HepG2 (cell line): Measurements from ENCODE around the gene RAB32. TPM values are rescaled to one million over a fixed set of nuclear protein-coding genes. Genes with fewer than 3 reads are reported as not detected.

Source experiments
- ATAC-seq: fragments of 200-7000 bp; cut with Tn5 transposase; 3 replicates; pipeline ENCODE4 v1.9.1; 2020; ENCODE audit warnings: mild to moderate bottlenecking, moderate library complexity
- BruUV-seq: library from RNA; stranded (reverse); fragments of 400-500 nt; replicated peaks from 2 replicates; lab custom pipeline; 2021; lab: Mats Ljungman, UMichigan
- CTCF ChIA-PET: fragments of 300-600 bp; formaldehyde crosslinking; extraction: SDS; loops from one replicate; lab custom pipeline; 2021; ENCODE audit warnings: low total read pairs, inconsistent platforms, low intra/inter-chr PET ratio; lab: Yijun Ruan, JAX
- POLR2A ChIA-PET: fragments of 350-600 bp; sonication (Branson Sonifier 250); formaldehyde crosslinking; loops from one replicate; lab custom pipeline; 2020; ENCODE audit warnings: antibody characterized with exemption, inconsistent platforms; lab: Yijun Ruan, JAX
- DNase-seq: peaks from one replicate; pipeline ENCODE4 v3.0.0-alpha.2; 2015; ENCODE audit warnings: low spot score
- FAIRE-seq: peaks from 3 replicates; lab custom pipeline; 2011; peaks lifted over from hg19 to GRCh38; lab: Jason Lieb, UNC
- H2AFZ ChIP-seq: one replicate; pipeline ENCODE4 v1.6.1; 2011; ENCODE audit warnings: low read length, inconsistent platforms
- H3K27ac ChIP-seq: fragments of 300-600 bp; 3 replicates; pipeline ENCODE4 v1.8.0; 2011; ENCODE audit warnings: mixed run types, mild to moderate bottlenecking, mixed read lengths, low read length, inconsistent platforms; ENCODE audit not compliant: insufficient read depth; ENCODE audit errors: extremely low read length
- H3K27me3 ChIP-seq, 2 experiments: fragments of 200-600 bp in 1 of 2; 2 replicates in 1 of 2; 3 replicates in 1 of 2; pipeline versions ENCODE4 v1.6.0 to v1.8.0; 2011; ENCODE audit warnings: low read length in 2 of 2, mild to moderate bottlenecking in 2 of 2, moderate library complexity in 2 of 2, inconsistent platforms in 1 of 2; ENCODE audit not compliant: insufficient read depth in 2 of 2, control insufficient read depth in 1 of 2
- H3K36me3 ChIP-seq, 2 experiments: fragments of 200-600 bp in 1 of 2; replicated peaks in 1 of 2; 2 replicates in 1 of 2; 3 replicates in 1 of 2; pipeline versions ENCODE4 v1.5.1 to v1.8.0; 2011; ENCODE audit warnings: low read length in 2 of 2, inconsistent platforms in 1 of 2; ENCODE audit not compliant: insufficient read depth in 2 of 2, control insufficient read depth in 1 of 2
- H3K4me1 ChIP-seq: 2 replicates; pipeline ENCODE4 v1.5.1; 2012; ENCODE audit warnings: low read length, inconsistent platforms; ENCODE audit not compliant: insufficient read depth
- H3K4me2 ChIP-seq: 2 replicates; pipeline ENCODE4 v1.6.0; 2011; ENCODE audit warnings: low read depth, low read length, inconsistent platforms
- H3K4me3 ChIP-seq, 3 experiments: fragments of 200-600 bp in 1 of 3; sonication (generic), shearing (Covaris generic) in 1 of 3; replicated peaks in 1 of 3; 2 replicates each; pipeline ENCODE4 v1.5.1; 2011 to 2016; ENCODE audit warnings: low read length in 3 of 3, inconsistent platforms in 2 of 3, low read depth in 2 of 3, mild to moderate bottlenecking in 2 of 3, control low read depth in 1 of 3, mixed read lengths in 1 of 3; ENCODE audit not compliant: insufficient read depth in 1 of 3
- H3K79me2 ChIP-seq: one replicate; pipeline ENCODE4 v1.6.1; 2011; ENCODE audit warnings: low read length, inconsistent platforms; ENCODE audit not compliant: insufficient read depth
- H3K9ac ChIP-seq: 2 replicates; pipeline ENCODE4 v1.6.0; 2011; ENCODE audit warnings: mild to moderate bottlenecking, low read depth, low read length, inconsistent platforms; ENCODE audit not compliant: insufficient read depth
- H3K9me3 ChIP-seq: 2 replicates; pipeline ENCODE4 v1.5.1; 2012; ENCODE audit warnings: mild to moderate bottlenecking, low read length
- H4K20me1 ChIP-seq: 2 replicates; pipeline ENCODE4 v1.6.0; 2011; ENCODE audit warnings: inconsistent platforms, mild to moderate bottlenecking, low read length, moderate library complexity; ENCODE audit not compliant: insufficient read depth
- ARNT2 ChIP-seq: sonication (generic); formaldehyde crosslinking; IDR thresholded peaks from 2 replicates; pipeline ENCODE4 v1.8.0; 2022; ENCODE audit warnings: mild to moderate bottlenecking, low read depth, missing genetic modification reagents, moderate library complexity
- CEBPB ChIP-seq: IDR thresholded peaks from 2 replicates; pipeline ENCODE4 v1.6.1; 2011; ENCODE audit warnings: low read depth, low read length, improper control_type of control experiment, borderline replicate concordance
- HNRNPUL1 ChIP-seq: fragments of 200-400 bp; formaldehyde crosslinking; IDR thresholded peaks from 2 replicates; pipeline ENCODE4 v1.6.1; 2017; ENCODE audit warnings: low read depth, mild to moderate bottlenecking, low read length, moderate library complexity
- MIXL1 ChIP-seq: IDR thresholded peaks from 2 replicates; pipeline ENCODE4 v1.6.1; 2016
- NCOA1 ChIP-seq: sonication (generic); formaldehyde crosslinking; IDR thresholded peaks from 2 replicates; pipeline ENCODE4 v1.9.0; 2021; ENCODE audit warnings: missing genetic modification reagents
- SMC3 ChIP-seq: IDR thresholded peaks from 2 replicates; pipeline ENCODE4 v1.6.1; 2011; ENCODE audit warnings: low read length, improper control_type of control experiment
- ZNF431 ChIP-seq: sonication (generic); formaldehyde crosslinking; IDR thresholded peaks from 2 replicates; pipeline ENCODE4 v1.9.0; 2022; ENCODE audit warnings: missing genetic modification reagents, low read depth, mild to moderate bottlenecking, borderline replicate concordance
- WGBS: methylation state at CpG from one replicate; pipeline ENCODE4 v1.1.6; 2017; ENCODE audit warnings: low lambda C conversion rate; 5-methylcytosine and 5-hydroxymethylcytosine counted together
- in situ Hi-C: cut with HindIII; loops from 2 replicates; pipeline ENCODE4 v1.10.0; 2017; ENCODE audit warnings: low pct_unique_long_range_greater_than_20kb; ENCODE audit not compliant: extremely low pct_ligation_motif_present
- intact Hi-C: fragments of 100-400 bp; cut with micrococcal nuclease; formaldehyde crosslinking; loops from one replicate; pipeline ENCODE4 v1.10.0; 2022; ENCODE audit not compliant: unreplicated experiment
- polyA plus RNA-seq, 8 experiments: library from polyadenylated mRNA; depleted of rRNA in 3 of 8; stranded (reverse) in 7 of 8; unstranded in 1 of 8; fragments of >200 nt; fragmentation: Illumina TruSeq in 4 of 8; extraction: Trizol in 4 of 8; gene quantifications; 2 replicates each; pipeline versions ENCODE4 v1.2.1 to v1.2.3, GENCODE V29; 2011 to 2016; ENCODE audit warnings: low read depth in 4 of 8, missing spikeins in 1 of 8, mixed read lengths in 1 of 8; ENCODE audit not compliant: insufficient read depth in 1 of 8
- total RNA-seq, 5 experiments: library from RNA; depleted of rRNA; stranded (reverse); fragments of >200 nt; fragmentation: Illumina TruSeq; extraction: Trizol; gene quantifications; 2 replicates each; pipeline ENCODE4 v1.2.3, GENCODE V29; 2016; ENCODE audit warnings: low read depth in 1 of 5
- TF ChIP-seq, protein P1 (sequence below): sonication (generic); formaldehyde crosslinking; IDR thresholded peaks from 2 replicates; pipeline ENCODE4 v1.4.0; 2020; ENCODE audit warnings: missing genetic modification reagents, mild to moderate bottlenecking, borderline replicate concordance
- TF ChIP-seq, protein P2 (sequence below): sonication (generic); formaldehyde crosslinking; IDR thresholded peaks from 2 replicates; pipeline ENCODE4 v1.4.0; 2020; ENCODE audit warnings: missing genetic modification reagents
- TF ChIP-seq, protein P3 (sequence below): IDR thresholded peaks from 2 replicates; pipeline ENCODE4 v1.6.1; 2016; ENCODE audit warnings: missing compliant biosample characterization, missing genetic modification reagents, borderline replicate concordance
- TF ChIP-seq, protein P4 (sequence below): sonication (generic); formaldehyde crosslinking; IDR thresholded peaks from 2 replicates; pipeline ENCODE4 v1.5.1; 2020; ENCODE audit warnings: mild to moderate bottlenecking, missing genetic modification reagents, moderate library complexity

The RAB32 gene
- total and polyA plus RNA-seq, 2 of the 13 experiments (the other 11 are each of a cell fraction or from before 2014, with no cell fraction given): 43.7 to 93.9 TPM

DNA sequence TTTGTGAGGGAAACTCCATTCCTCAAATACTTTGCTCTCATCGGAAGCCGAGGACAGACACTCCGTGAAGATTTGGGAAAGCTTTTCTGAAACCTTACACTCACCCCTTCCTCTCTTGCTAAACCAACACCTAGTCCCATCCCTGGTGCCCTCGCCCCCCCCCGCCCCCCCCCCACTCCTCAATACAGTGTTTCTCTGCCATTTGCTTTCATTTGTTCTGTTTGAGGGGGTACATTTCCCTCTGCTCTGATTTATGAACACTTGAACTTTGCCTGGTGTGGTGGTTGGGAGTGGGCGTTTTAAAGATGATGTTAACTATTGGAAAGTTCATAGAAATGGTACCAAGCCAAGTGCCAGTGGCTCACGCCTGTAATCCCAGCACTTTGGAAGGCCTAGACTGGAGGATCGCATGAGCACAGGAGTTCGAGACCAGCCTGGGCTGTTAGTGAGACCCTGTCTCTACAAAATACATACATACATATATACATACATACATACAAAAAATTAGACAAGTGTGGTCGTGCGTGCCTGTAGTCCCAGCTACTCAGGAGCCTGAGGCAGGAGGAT lies 1.1 kb downstream of the RAB32 start (continued):
- TF ChIP-seq, protein P1, sequence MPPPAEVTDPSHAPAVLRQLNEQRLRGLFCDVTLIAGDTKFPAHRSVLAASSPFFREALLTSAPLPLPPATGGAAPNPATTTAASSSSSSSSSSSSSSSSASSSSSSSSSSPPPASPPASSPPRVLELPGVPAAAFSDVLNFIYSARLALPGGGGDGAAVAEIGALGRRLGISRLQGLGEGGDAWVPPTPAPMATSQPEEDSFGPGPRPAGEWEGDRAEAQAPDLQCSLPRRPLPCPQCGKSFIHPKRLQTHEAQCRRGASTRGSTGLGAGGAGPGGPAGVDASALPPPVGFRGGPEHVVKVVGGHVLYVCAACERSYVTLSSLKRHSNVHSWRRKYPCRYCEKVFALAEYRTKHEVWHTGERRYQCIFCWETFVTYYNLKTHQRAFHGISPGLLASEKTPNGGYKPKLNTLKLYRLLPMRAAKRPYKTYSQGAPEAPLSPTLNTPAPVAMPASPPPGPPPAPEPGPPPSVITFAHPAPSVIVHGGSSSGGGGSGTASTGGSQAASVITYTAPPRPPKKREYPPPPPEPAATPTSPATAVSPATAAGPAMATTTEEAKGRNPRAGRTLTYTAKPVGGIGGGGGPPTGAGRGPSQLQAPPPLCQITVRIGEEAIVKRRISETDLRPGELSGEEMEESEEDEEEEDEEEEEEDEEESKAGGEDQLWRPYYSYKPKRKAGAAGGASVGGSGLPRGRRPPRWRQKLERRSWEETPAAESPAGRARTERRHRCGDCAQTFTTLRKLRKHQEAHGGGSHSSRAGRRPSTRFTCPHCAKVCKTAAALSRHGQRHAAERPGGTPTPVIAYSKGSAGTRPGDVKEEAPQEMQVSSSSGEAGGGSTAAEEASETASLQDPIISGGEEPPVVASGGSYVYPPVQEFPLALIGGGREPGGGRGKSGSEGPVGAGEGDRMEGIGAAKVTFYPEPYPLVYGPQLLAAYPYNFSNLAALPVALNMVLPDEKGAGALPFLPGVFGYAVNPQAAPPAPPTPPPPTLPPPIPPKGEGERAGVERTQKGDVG (CRISPR knock-in tag): 0 out of 2 replicates have a peak, but pooled peaks have one; percentile 23
- TF ChIP-seq, protein P2, sequence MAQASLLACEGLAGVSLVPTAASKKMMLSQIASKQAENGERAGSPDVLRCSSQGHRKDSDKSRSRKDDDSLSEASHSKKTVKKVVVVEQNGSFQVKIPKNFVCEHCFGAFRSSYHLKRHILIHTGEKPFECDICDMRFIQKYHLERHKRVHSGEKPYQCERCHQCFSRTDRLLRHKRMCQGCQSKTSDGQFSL (CRISPR knock-in tag): peak; percentile 30; the same call in 1 of the 2 replicates
- 0 out of 2 replicates have a peak, but pooled peaks have one; percentile 10 for TF ChIP-seq ZNF431 (CRISPR knock-in tag)
- TF ChIP-seq, all 625 proteins: peak for 7

DNA sequence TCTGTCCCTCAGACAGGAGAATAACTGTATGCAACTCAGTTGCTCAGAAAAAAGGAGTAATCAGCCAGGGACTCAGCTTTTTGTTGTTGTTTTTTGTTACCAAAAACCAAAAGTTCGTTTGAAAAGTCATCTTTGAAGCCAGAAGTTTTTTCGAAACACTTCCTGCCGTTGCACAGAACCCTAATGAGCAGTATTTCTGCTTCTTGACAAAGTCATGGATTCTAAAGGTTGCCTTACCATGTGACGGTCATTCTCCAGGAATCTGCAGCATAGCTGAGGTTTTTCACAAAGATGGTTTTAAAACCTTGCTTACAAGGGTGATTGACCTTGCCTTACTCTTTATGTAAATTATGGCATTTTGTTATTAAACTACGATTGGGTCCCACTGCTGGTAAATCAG lies 1.9 kb downstream of the RAB32 start:
- BruUV-seq: no TSS peak
- FAIRE-seq (no peak), DNase-seq (no peak), ATAC-seq (no peak)
- no peaks in the 10 kb centered on the region; a peak in 1 of 5 replicates for H3K27me3 ChIP-seq
- 57% methylated on average over 5 of the region's 5 CpGs for WGBS
- peaks cover 30% of the 10 kb centered on the region for H3K4me1 ChIP-seq
- TF ChIP-seq, protein P3, sequence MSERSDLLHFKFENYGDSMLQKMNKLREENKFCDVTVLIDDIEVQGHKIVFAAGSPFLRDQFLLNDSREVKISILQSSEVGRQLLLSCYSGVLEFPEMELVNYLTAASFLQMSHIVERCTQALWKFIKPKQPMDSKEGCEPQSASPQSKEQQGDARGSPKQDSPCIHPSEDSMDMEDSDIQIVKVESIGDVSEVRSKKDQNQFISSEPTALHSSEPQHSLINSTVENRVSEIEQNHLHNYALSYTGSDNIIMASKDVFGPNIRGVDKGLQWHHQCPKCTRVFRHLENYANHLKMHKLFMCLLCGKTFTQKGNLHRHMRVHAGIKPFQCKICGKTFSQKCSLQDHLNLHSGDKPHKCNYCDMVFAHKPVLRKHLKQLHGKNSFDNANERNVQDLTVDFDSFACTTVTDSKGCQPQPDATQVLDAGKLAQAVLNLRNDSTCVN (CRISPR knock-in tag): no peak
- TF ChIP-seq, protein P4, sequence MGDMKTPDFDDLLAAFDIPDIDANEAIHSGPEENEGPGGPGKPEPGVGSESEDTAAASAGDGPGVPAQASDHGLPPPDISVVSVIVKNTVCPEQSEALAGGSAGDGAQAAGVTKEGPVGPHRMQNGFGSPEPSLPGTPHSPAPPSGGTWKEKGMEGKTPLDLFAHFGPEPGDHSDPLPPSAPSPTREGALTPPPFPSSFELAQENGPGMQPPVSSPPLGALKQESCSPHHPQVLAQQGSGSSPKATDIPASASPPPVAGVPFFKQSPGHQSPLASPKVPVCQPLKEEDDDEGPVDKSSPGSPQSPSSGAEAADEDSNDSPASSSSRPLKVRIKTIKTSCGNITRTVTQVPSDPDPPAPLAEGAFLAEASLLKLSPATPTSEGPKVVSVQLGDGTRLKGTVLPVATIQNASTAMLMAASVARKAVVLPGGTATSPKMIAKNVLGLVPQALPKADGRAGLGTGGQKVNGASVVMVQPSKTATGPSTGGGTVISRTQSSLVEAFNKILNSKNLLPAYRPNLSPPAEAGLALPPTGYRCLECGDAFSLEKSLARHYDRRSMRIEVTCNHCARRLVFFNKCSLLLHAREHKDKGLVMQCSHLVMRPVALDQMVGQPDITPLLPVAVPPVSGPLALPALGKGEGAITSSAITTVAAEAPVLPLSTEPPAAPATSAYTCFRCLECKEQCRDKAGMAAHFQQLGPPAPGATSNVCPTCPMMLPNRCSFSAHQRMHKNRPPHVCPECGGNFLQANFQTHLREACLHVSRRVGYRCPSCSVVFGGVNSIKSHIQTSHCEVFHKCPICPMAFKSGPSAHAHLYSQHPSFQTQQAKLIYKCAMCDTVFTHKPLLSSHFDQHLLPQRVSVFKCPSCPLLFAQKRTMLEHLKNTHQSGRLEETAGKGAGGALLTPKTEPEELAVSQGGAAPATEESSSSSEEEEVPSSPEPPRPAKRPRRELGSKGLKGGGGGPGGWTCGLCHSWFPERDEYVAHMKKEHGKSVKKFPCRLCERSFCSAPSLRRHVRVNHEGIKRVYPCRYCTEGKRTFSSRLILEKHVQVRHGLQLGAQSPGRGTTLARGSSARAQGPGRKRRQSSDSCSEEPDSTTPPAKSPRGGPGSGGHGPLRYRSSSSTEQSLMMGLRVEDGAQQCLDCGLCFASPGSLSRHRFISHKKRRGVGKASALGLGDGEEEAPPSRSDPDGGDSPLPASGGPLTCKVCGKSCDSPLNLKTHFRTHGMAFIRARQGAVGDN (CRISPR knock-in tag): no peak
- TF ChIP-seq NCOA1 (CRISPR knock-in tag) (no peak), HNRNPUL1 (no peak), MIXL1 (CRISPR knock-in tag) (no peak), ARNT2 (CRISPR knock-in tag) (no peak), CEBPB (no peak), SMC3 (no peak)
- no peak overlapping the region for H2AFZ ChIP-seq
- in situ Hi-C loops (no loop called here), intact Hi-C loops (loop anchor here (10.0 kb wide), 2 partner anchors 649 to 811 kb away; partner anchors contain the start of gene EPM2A)
- peak overlapping the region; percentile 90 for H3K4me2 ChIP-seq
- no peaks in the 10 kb centered on the region for H3K9me3 ChIP-seq
- POLR2A ChIA-PET: no interaction called here
- peak overlapping the region; percentile 70 to 95 (median 90); a peak in 4 of 6 replicates for H3K4me3 ChIP-seq
- H3K36me3 ChIP-seq: peaks cover 3 to 12% of the 10 kb centered on the region in 2 experiments; a peak in 4 of 5 replicates
- peak overlapping the region; percentile 81; the same call in 1 of the 2 replicates for H3K9ac ChIP-seq
- no peak overlapping the region for H3K27ac ChIP-seq
- no peaks in the 10 kb centered on the region for H4K20me1 ChIP-seq
- peaks cover 32% of the 10 kb centered on the region for H3K79me2 ChIP-seq
- CTCF ChIA-PET: no interaction called here
